Measurements from ENCODE around the gene ARL6IP5. TPM values are rescaled to one million over a fixed set of nuclear protein-coding genes. Genes with fewer than 3 reads are reported as not detected.
A peak's percentile ranks its signal among the peaks of the same experiment; 100 is the strongest.

The ARL6IP5 gene
- total RNA-seq, 1 experiment from 2014 or later, result 30.0 TPM

GRCh38 chr3:69072928-69073327, 11.8 kb upstream of the ARL6IP5 start:
- peaks cover 16% of the 10 kb centered on the region for H3K79me2 ChIP-seq (ENCODE audit: insufficient read depth, low read length)
- intact Hi-C loops (cut with micrococcal nuclease), result no loop called here
- H3K36me3 ChIP-seq (ENCODE audit: control insufficient read depth in 1 of 2, insufficient read depth in 2 of 2, low read length in 2 of 2), result peaks cover 0 to 4% of the 10 kb centered on the region in 2 experiments; a peak in 1 of 4 replicates
- no peaks in the 10 kb centered on the region for H4K20me1 ChIP-seq (ENCODE audit: insufficient read depth)
- peaks cover 0 to 8% of the 10 kb centered on the region in 2 experiments; a peak in 2 of 4 replicates for H3K4me1 ChIP-seq (ENCODE audit: control insufficient read depth in 1 of 2, insufficient read depth in 2 of 2, low read length in 2 of 2)
- H3K27ac ChIP-seq (ENCODE audit: low read depth, low read length), result no peak overlapping the region
- H3K4me2 ChIP-seq (ENCODE audit: low read length), result no peak overlapping the region
- ChIA-PET RAD21 (ENCODE audit: low non-redundant PET in 1 of 2, low total read pairs in 2 of 2, uncharacterized antibody in 2 of 2, unreplicated experiment in 2 of 2) (no interaction called here), CTCF (no interaction called here), POLR2A (no interaction called here)
- TF ChIP-seq TCF7L2 (IDR thresholded peaks at IDR 0.05; ENCODE audit: borderline replicate concordance, extremely low read depth, insufficient read depth, insufficient read length), result no peak
- TF ChIP-seq MAX (IDR thresholded peaks at IDR 0.05), result no peak
- TF ChIP-seq CBX3 (IDR thresholded peaks at IDR 0.05; ENCODE audit: low read depth), result no peak
- no peak for TF ChIP-seq SP1 (IDR thresholded peaks at IDR 0.05; ENCODE audit: low read depth)
- no peak for TF ChIP-seq SIN3A (IDR thresholded peaks at IDR 0.05; ENCODE audit: low read depth)
- TF ChIP-seq JUND (IDR thresholded peaks at IDR 0.05), result no peak
- BruUV-seq (replicated peaks), result no TSS peak
- no peaks in the 10 kb centered on the region for H3K9me3 ChIP-seq (ENCODE audit: control insufficient read depth in 1 of 2, insufficient read depth in 1 of 2, low read depth in 1 of 2, low read length in 2 of 2)
- H2AFZ ChIP-seq (ENCODE audit: low read depth, low read length, poor library complexity, severe bottlenecking), result no peak overlapping the region
- no peak overlapping the region for H3K4me3 ChIP-seq (replicated peaks in 1 of 2; ENCODE audit: low read depth in 1 of 2, low read length in 2 of 2)
- ATAC-seq, result no peak
- DNase-seq (ENCODE audit: low read depth, low spot score), result no peak
- H3K9ac ChIP-seq (ENCODE audit: low read length), result no peak overlapping the region
- H3K9me2 ChIP-seq (ENCODE audit: insufficient read depth), result no peaks in the 10 kb centered on the region
- no peaks in the 10 kb centered on the region for H3K27me3 ChIP-seq (ENCODE audit: insufficient read depth, low read length)

GRCh38 chr3:69079269-69080159, 5.2 kb upstream of the ARL6IP5 start:
- Histone ChIP-seq H3K4me3 (replicated peaks in 1 of 2; ENCODE audit: low read depth in 1 of 2, low read length in 2 of 2) (peak overlapping the region; percentile 67 to 78), H3K9me2 (ENCODE audit: insufficient read depth) (no peaks in the 10 kb centered on the region), H3K4me2 (ENCODE audit: low read length) (peak overlapping the region; percentile 95), H3K9ac (ENCODE audit: low read length) (peak overlapping the region; percentile 85), H3K4me1 (ENCODE audit: control insufficient read depth in 1 of 2, insufficient read depth in 2 of 2, low read length in 2 of 2) (peaks cover 22 to 44% of the 10 kb centered on the region in 2 experiments), H2AFZ (ENCODE audit: low read depth, low read length, poor library complexity, severe bottlenecking) (no peak overlapping the region), H3K27ac (ENCODE audit: low read depth, low read length) (peak overlapping the region; percentile 60; the same call in 1 of the 2 replicates), H3K36me3 (ENCODE audit: control insufficient read depth in 1 of 2, insufficient read depth in 2 of 2, low read length in 2 of 2) (no peaks in the 10 kb centered on the region), H4K20me1 (ENCODE audit: insufficient read depth) (no peaks in the 10 kb centered on the region), H3K9me3 (ENCODE audit: control insufficient read depth in 1 of 2, insufficient read depth in 1 of 2, low read depth in 1 of 2, low read length in 2 of 2) (no peaks in the 10 kb centered on the region), H3K27me3 (ENCODE audit: insufficient read depth, low read length) (no peaks in the 10 kb centered on the region), H3K79me2 (ENCODE audit: insufficient read depth, low read length) (peaks cover 37% of the 10 kb centered on the region)
- ATAC-seq (peak; percentile 46), DNase-seq (ENCODE audit: low read depth, low spot score) (no peak)
- TF ChIP-seq POLR2A (IDR thresholded peaks at IDR 0.05; ENCODE audit: borderline replicate concordance, extremely low read depth, insufficient read depth, insufficient read length), result no peak
- TF ChIP-seq JUND (IDR thresholded peaks at IDR 0.05), result no peak
- no peak for TF ChIP-seq EGR1 (IDR thresholded peaks at IDR 0.05; ENCODE audit: low read depth)
- TF ChIP-seq ZFX (IDR thresholded peaks at IDR 0.05), result peak; percentile 75
- no peak for TF ChIP-seq CBX3 (IDR thresholded peaks at IDR 0.05; ENCODE audit: low read depth)
- no peak for TF ChIP-seq POLR2AphosphoS5 (IDR thresholded peaks at IDR 0.05; ENCODE audit: low read depth, low read length)
- TF ChIP-seq SP1 (IDR thresholded peaks at IDR 0.05; ENCODE audit: low read depth), result no peak
- TF ChIP-seq YY1 (IDR thresholded peaks at IDR 0.05; ENCODE audit: extremely low read depth, insufficient replicate concordance, low read depth, low read length), result no peak
- no peak for TF ChIP-seq ELF1 (IDR thresholded peaks at IDR 0.05; ENCODE audit: borderline replicate concordance, low read depth)
- no peak; the same call in 1 of the 2 replicates for TF ChIP-seq SIN3A (IDR thresholded peaks at IDR 0.05; ENCODE audit: low read depth)
- TF ChIP-seq CEBPB (IDR thresholded peaks at IDR 0.05; ENCODE audit: low read depth), result no peak
- peak; percentile 42 for TF ChIP-seq TCF7L2 (IDR thresholded peaks at IDR 0.05; ENCODE audit: borderline replicate concordance, extremely low read depth, insufficient read depth, insufficient read length)
- no peak for TF ChIP-seq ZBTB33 (IDR thresholded peaks at IDR 0.05; ENCODE audit: extremely low read depth, insufficient replicate concordance, low read length)
- no peak for TF ChIP-seq SRF (IDR thresholded peaks at IDR 0.05; ENCODE audit: low read depth)
- TF ChIP-seq RAD21 (IDR thresholded peaks at IDR 0.05; ENCODE audit: low read depth), result no peak
- no peak for TF ChIP-seq ZNF274 (IDR thresholded peaks at IDR 0.05; ENCODE audit: low read depth, low read length)
- ChIA-PET CTCF (no interaction called here), RAD21 (ENCODE audit: low non-redundant PET in 1 of 2, low total read pairs in 2 of 2, uncharacterized antibody in 2 of 2, unreplicated experiment in 2 of 2) (no interaction called here), POLR2A (no interaction called here)
- intact Hi-C loops (cut with micrococcal nuclease), result loop anchor here (1.0 to 2.0 kb wide), 2 partner anchors 27 to 67 kb away; partner anchors contain the start of genes EOGT and TMF1
- BruUV-seq (replicated peaks), result TSS peak; percentile 73

Measured in HCT116 (cell line).